DMS 273 (cell line): ENCODE measurements around the gene ANXA6.

Experiments
- DNase-seq: peaks from one replicate; lab custom pipeline; 2025; ENCODE audit not compliant: unreplicated experiment; lab: John Stamatoyannopoulos, UW

Gene ANXA6

GRCh38 chr5:151084363-151084762, 73.2 kb downstream of the ANXA6 start:
- DNase-seq, result no peak

GRCh38 chr5:151083081-151083676, 74.4 kb downstream of the ANXA6 start:
- no peak for DNase-seq

- peak; percentile 82 for DNase-seq
These were observed 75.2 kb downstream of the ANXA6 start for GRCh38 chr5:151082282-151082902.

GRCh38 chr5:151081431-151082281, 75.9 kb downstream of the ANXA6 start:
- peak; percentile 50 for DNase-seq

GRCh38 chr5:151080613-151081430, 76.8 kb downstream of the ANXA6 start, which contains the start of gene TNIP1:
TSS of gene TNIP1 (minus strand) at chr5:151081034. CDS start at chr5:151065095, 15,939 bp downstream.
- peak; percentile 96 for DNase-seq

GRCh38 chr5:151079838-151080612, 77.6 kb downstream of the ANXA6 start:
- peak; percentile 68 for DNase-seq

GRCh38 chr5:151078490-151079262, 78.9 kb downstream of the ANXA6 start:
- DNase-seq, result no peak

- DNase-seq, result no peak
These were observed 79.6 kb downstream of the ANXA6 start for GRCh38 chr5:151077967-151078366.

- DNase-seq, result no peak
These were observed 80.2 kb downstream of the ANXA6 start for GRCh38 chr5:151077419-151077818.

GRCh38 chr5:151076616-151077015, 81.0 kb downstream of the ANXA6 start:
- no peak for DNase-seq

GRCh38 chr5:151075698-151076331, 81.8 kb downstream of the ANXA6 start:
- no peak for DNase-seq

GRCh38 chr5:151074557-151074956, 83.0 kb downstream of the ANXA6 start:
- DNase-seq, result no peak

- no peak for DNase-seq
These were observed 84.3 kb downstream of the ANXA6 start for GRCh38 chr5:151073280-151073679.

- no peak for DNase-seq
These were observed 85.0 kb downstream of the ANXA6 start for GRCh38 chr5:151072630-151073025.

GRCh38 chr5:151071848-151072629, 85.5 kb downstream of the ANXA6 start:
- DNase-seq, result no peak

GRCh38 chr5:151071021-151071420, 86.6 kb downstream of the ANXA6 start:
- DNase-seq, result no peak

- DNase-seq, result no peak
These were observed 87.1 kb downstream of the ANXA6 start for GRCh38 chr5:151070449-151070848.

- peak; percentile 70 for DNase-seq
These were observed 89.0 kb downstream of the ANXA6 start for GRCh38 chr5:151068433-151069197.
